IPS DF 6.9 (cell line): ENCODE results near the gene PSMC5.

Source experiments
- DNase-seq: peaks from one replicate; pipeline ENCODE4 v3.0.0-alpha.2; 2013; ENCODE audit warnings: low read depth, low spot score
- H3K27ac ChIP-seq: one replicate; pipeline ENCODE4 v1.5.1; 2013; ENCODE audit warnings: low read length, control low read depth
- H3K27me3 ChIP-seq: 2 replicates; pipeline ENCODE4 v1.6.1; 2013; ENCODE audit warnings: mild to moderate bottlenecking, low read length; ENCODE audit not compliant: control insufficient read depth, insufficient read depth
- H3K36me3 ChIP-seq: 2 replicates; pipeline ENCODE4 v1.6.1; 2013; ENCODE audit warnings: low read length; ENCODE audit not compliant: control insufficient read depth, insufficient read depth
- H3K4me1 ChIP-seq: 2 replicates; pipeline ENCODE4 v1.6.1; 2013; ENCODE audit warnings: low read length; ENCODE audit not compliant: control insufficient read depth, insufficient read depth
- H3K4me3 ChIP-seq: 2 replicates; pipeline ENCODE4 v1.5.1; 2013; ENCODE audit warnings: mild to moderate bottlenecking, low read length
- H3K9me3 ChIP-seq: 2 replicates; pipeline ENCODE4 v1.6.1; 2013; ENCODE audit warnings: low read length, inconsistent platforms; ENCODE audit not compliant: control insufficient read depth, insufficient read depth
- WGBS: extraction: QIAGEN DNeasy Blood & Tissue Kit; methylation state at CpG from one replicate; pipeline ENCODE4 v1.1.7; 2013; ENCODE audit warnings: mixed read lengths, missing lambda C conversion rate; ENCODE audit not compliant: insufficient read length, insufficient coverage; 5-methylcytosine and 5-hydroxymethylcytosine counted together

PSMC5 gene

DNA sequence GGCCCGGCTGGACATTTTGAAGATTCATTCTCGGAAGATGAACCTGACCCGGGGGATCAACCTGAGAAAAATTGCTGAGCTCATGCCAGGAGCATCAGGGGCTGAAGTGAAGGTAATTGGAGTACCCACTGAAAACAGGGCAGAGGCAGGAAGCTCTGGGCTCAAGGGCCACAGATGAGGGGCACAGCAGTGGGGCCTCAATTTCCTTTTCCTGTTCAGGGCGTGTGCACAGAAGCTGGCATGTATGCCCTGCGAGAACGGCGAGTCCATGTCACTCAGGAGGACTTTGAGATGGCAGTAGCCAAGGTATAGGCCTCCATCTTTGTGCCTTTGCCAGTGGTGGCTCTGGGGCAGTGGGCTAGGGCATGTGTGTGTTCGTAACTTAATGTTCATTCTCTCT, 4.3 kb downstream of the PSMC5 start:
- Histone ChIP-seq H3K27me3 (no peaks in the 10 kb centered on the region), H3K4me1 (no peaks in the 10 kb centered on the region), H3K36me3 (peaks cover 50% of the 10 kb centered on the region), H3K27ac (no peak overlapping the region), H3K4me3 (no peak overlapping the region), H3K9me3 (no peaks in the 10 kb centered on the region)
- WGBS, result no CpG with 5 or more reads among the region's 8 CpGs
- no peak for DNase-seq

DNA sequence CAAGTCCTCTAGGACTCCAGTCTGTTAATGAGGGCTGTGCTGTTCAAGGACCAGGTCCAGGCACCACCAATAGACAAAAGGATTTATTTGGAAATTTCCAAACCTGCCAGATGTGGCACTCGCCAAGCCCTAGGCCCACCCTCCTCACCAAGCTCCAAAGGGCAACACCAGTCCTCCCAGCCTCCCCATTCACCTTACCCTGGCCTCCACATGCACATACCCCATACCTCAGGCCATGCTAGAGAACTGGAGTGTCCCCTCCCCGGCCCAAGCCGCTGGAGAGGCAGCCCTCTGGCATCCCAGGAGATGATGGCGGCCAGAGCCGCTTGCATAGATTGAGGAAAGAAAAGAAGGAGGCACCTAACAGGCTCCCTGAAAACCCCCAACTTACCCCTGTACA, 4.8 kb downstream of the PSMC5 start:
- Histone ChIP-seq H3K4me1 (no peaks in the 10 kb centered on the region), H3K9me3 (no peaks in the 10 kb centered on the region), H3K27me3 (no peaks in the 10 kb centered on the region), H3K4me3 (no peak overlapping the region), H3K36me3 (peaks cover 50% of the 10 kb centered on the region), H3K27ac (no peak overlapping the region)
- no peak for DNase-seq
- no CpG with 5 or more reads among the region's 5 CpGs for WGBS

DNA sequence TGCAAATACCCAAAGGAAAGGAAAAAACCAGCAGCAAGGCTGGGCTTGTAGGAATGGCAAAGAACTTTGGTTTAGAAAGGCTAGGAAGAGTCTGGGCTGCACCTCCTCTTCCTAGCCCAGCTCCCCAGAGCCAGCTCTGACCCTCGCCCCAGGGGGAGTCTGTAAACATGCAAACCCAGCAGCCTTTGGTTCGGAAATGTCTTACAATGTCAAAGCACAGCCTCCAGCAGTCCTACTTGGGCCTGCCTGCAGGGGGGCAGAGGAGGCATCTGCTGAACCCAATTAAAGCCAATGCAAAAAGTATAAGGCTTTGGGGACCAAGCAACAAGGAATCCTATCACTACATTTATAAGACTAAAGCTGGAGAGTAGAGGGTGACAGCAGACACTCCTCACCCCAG, 5.2 kb downstream of the PSMC5 start:
- Histone ChIP-seq H3K4me3 (no peak overlapping the region), H3K27me3 (no peaks in the 10 kb centered on the region), H3K27ac (no peak overlapping the region), H3K36me3 (peaks cover 50% of the 10 kb centered on the region), H3K4me1 (no peaks in the 10 kb centered on the region), H3K9me3 (no peaks in the 10 kb centered on the region)
- DNase-seq, result no peak
- WGBS, result no CpG with 5 or more reads among the region's 2 CpGs

DNA sequence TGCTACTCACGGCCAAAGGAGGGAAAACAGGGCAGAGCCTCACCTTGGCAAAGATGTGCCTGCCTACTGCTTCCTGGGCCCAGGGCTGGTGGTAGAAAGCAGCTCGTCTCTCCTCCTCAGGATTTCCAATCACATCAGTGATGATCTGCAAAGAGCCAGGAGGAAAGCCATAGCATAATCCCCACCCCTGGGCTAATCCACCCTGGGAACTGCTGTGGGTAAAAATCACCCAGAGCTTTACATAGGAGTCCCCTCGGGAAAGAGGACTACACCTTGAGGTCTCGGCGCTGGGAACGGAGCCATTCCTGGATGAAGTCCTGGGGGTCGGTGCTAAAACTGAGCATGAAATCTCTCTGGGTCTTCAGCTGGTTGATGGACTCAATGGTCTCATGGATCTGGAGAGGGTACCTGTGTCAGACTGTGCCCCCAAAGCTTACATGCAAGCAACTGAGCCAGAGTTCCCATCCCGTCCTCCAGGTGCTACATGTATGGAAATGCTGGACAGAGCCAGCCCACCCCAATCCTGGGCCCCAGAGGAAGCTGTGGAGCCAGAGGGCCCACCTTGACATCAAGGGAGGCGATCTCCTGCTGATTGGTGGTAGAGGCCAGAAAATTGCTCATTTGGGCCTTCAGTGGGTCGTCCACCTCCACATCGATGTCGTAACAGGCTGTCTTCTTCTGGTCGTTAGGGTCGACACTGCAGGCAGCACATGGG, 6.0 kb downstream of the PSMC5 start:
- Histone ChIP-seq H3K4me3 (no peak overlapping the region), H3K9me3 (no peaks in the 10 kb centered on the region), H3K4me1 (0 out of 2 replicates have a peak, but pooled peaks cover under 1% of the 10 kb centered on the region), H3K27me3 (no peaks in the 10 kb centered on the region), H3K36me3 (peaks cover 50% of the 10 kb centered on the region), H3K27ac (no peak overlapping the region)
- no CpG with 5 or more reads among the region's 14 CpGs for WGBS
- no peak for DNase-seq

DNA sequence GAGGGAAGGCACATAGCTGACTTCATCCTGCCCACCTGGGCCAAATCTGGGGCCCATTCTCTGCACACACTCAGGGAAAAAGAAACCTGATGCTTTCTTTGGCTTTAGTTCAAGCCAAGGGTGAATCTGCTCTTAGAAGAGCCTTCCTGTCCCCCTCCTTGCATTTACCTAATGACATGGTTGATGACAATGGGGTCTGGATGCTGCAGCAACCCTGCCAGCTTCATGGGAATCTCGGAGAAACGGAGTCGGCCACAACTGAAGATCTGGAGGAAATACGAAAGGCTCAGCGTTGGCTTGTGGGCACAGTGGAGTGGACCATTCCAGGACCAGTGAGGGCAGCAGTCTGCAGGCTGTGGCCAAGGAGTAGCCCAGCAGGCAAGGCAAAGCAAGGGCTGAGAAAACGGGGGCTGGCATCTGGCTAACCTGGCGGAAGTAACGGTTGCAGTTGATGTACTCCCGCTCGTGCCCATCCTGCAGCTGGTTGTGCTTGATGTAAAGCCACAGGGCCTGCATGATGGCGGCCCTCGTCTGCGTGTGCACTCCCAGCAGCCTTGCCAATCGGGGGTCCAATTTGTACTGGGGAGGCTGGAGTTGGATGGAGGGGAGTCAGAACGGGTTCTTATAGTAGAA, 6.6 kb downstream of the PSMC5 start:
- Histone ChIP-seq H3K36me3 (peaks cover 50% of the 10 kb centered on the region), H3K9me3 (no peaks in the 10 kb centered on the region), H3K4me1 (0 out of 2 replicates have a peak, but pooled peaks cover 2% of the 10 kb centered on the region), H3K27ac (no peak overlapping the region), H3K27me3 (no peaks in the 10 kb centered on the region), H3K4me3 (no peak overlapping the region)
- DNase-seq, result no peak
- no CpG with 5 or more reads among the region's 15 CpGs for WGBS

DNA sequence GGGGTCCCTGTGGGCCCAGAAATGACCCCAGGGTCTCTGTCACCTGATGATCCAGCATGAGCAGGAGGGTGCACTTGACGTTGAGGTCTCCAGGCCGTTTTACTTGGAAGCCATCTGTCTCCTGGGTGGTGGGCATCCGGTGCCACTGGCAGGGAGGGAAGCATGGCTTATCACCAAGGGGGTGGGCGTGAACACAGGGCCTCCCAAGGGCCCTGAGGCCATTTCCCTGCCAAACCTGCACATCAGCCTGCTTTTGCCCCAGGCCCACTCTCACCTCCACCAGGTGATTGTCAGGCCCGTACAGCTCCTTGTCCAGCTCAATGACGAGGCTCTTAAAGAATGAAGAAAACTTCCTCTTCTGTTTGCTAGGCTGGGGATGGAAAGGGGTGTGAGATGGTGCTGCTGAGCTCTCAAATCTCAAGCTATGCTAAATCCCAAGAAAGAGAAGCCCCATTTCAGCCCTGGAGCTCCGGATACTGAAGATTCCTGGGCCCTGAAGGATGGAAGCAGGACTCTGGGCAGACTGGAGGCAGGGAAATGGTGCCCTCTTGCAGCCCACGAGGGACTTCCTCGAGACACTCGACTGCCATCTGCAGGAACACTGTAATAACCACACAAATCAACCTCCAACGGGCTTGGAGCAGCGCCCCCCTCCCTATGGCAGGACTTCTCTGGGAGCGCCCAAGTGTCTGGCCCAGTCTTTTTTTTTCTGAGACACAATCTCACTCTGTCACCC, 7.4 kb downstream of the PSMC5 start:
- WGBS, result no CpG with 5 or more reads among the region's 13 CpGs
- Histone ChIP-seq H3K9me3 (no peaks in the 10 kb centered on the region), H3K4me3 (no peak overlapping the region), H3K27ac (no peak overlapping the region), H3K27me3 (no peaks in the 10 kb centered on the region), H3K4me1 (0 out of 2 replicates have a peak, but pooled peaks cover 2% of the 10 kb centered on the region), H3K36me3 (peaks cover 46% of the 10 kb centered on the region)
- peak; percentile 58 for DNase-seq

DNA sequence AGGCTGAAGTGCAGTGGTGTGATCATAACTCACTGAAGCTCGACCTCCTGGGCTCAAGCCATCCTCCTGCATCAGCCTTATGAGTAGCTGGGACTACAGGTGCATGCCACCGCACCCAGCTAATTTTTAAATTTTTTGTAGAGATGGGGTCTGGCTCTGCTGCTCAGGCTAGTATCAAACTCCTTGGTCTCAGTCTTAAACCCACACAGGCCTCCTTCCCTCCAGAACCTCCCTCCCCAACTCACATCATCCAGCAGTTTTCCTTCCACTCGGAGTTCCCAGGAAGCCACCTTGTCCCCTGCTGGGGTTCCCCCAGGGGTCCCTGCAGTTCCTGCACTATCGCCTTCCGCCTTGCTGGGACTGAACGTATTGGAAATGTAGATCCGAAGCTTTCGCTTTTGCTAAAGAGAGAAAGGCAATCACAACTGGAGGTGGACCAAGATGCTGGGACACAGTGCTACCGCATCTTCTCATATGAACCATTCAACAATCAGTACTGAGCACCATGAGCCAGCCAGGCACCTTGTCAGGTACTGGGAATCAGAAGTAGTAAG, 8.0 kb downstream of the PSMC5 start:
- no peaks in the 10 kb centered on the region for H3K27me3 ChIP-seq
- H3K9me3 ChIP-seq, result no peaks in the 10 kb centered on the region
- H3K36me3 ChIP-seq, result peaks cover 39% of the 10 kb centered on the region
- no CpG with 5 or more reads among the region's 9 CpGs for WGBS
- DNase-seq, result no peak
- H3K27ac ChIP-seq, result no peak overlapping the region
- H3K4me3 ChIP-seq, result no peak overlapping the region
- 0 out of 2 replicates have a peak, but pooled peaks cover 2% of the 10 kb centered on the region for H3K4me1 ChIP-seq

DNA sequence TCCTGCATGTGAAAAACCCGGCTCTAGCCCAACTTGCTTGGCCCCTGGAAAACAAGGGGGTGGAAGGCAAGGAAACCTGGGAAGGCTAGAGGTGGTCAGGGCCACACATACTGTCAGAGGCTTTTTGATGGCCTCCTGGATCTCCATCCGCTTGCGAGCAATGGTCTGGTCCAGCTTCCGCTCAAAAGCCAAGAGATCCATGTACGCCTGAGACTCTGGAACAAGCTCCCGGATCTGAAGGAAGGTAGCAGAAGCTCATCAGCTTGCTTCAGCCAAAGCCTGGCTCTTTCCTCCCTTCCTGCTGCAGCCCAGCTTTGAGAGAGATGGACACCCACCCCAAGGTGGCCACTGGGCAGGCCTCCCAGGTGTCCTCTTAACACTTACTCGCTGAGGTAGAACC, 9.6 kb downstream of the PSMC5 start:
- no peak overlapping the region for H3K27ac ChIP-seq
- H3K27me3 ChIP-seq, result no peaks in the 10 kb centered on the region
- H3K36me3 ChIP-seq, result peaks cover 24% of the 10 kb centered on the region
- peaks cover 5% of the 10 kb centered on the region for H3K4me1 ChIP-seq
- no peak overlapping the region for H3K4me3 ChIP-seq
- H3K9me3 ChIP-seq, result no peaks in the 10 kb centered on the region
- WGBS, result no CpG with 5 or more reads among the region's 7 CpGs
- DNase-seq, result no peak

DNA sequence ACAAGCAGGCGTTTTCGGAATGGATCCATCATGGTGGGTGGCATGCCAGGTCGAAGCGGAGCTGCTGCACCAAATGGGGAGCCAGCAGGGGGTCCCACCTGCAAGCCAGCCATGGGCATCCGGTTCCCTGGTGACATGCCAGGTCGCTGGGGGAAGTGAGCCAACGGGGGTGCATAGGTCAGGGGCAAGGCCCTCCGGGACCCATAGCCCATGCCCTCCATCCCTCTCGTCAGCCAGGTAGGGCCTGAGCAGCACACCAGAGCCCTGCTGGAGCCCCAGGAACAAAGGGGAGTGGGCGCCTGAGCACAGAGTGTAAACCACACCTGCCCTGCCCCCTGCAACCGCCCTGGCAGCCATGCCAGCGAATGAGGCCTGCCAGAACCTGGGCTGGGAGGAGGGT, 10.2 kb downstream of the PSMC5 start:
- no peak for DNase-seq
- Histone ChIP-seq H3K4me3 (no peak overlapping the region), H3K27me3 (no peaks in the 10 kb centered on the region), H3K4me1 (peaks cover 5% of the 10 kb centered on the region), H3K27ac (no peak overlapping the region), H3K36me3 (peaks cover 17% of the 10 kb centered on the region), H3K9me3 (no peaks in the 10 kb centered on the region)
- WGBS, result no CpG with 5 or more reads among the region's 12 CpGs

DNA sequence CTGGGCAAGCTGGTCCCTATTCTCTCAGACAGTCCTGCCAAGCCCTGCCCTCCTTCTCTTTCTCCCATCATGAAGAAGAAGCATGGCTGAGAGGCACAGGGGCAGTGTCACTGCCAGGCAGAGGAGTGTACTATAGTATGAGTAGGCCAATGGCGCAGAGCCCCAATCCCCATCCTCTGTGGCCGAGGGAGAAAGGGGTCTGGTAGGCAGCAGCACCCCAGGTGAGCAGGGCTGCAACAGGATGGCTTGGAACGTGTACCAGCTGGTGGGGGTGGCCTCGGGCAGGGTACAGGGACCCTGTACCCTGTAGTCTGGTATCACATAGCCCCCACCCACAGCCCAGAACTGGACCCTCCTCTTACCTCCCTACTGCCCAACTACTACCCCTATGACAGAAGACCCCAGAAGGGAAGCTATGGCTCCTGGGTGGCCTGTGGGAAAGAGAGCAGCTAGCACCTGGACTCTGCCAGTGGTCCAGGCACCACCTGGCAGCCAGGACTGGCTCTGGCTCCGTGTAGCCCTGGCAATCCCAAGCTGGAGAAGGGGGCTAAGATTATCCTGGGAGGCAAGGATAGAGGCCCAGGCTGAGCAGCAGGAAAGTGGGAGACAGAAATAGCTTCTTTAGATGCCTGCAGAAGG, 10.8 kb downstream of the PSMC5 start:
- peaks cover 5% of the 10 kb centered on the region for H3K4me1 ChIP-seq
- WGBS, result no CpG with 5 or more reads among the region's 5 CpGs
- H3K27ac ChIP-seq, result no peak overlapping the region
- no peak overlapping the region for H3K4me3 ChIP-seq
- DNase-seq, result no peak
- H3K36me3 ChIP-seq, result peaks cover 11% of the 10 kb centered on the region
- no peaks in the 10 kb centered on the region for H3K9me3 ChIP-seq
- H3K27me3 ChIP-seq, result no peaks in the 10 kb centered on the region
